HG03196 (cell line): ENCODE data around the gene LHX1.

Experiments used
- ATAC-seq: cut with Tn5 transposase; IDR thresholded peaks from one replicate; pipeline ENCODE4 v1.9.1; 2021; ENCODE audit not compliant: unreplicated experiment

Gene LHX1

GRCh38 chr17:36950027-36950426 is 12.8 kb downstream of the LHX1 start:
- ATAC-seq, result no peak

- ATAC-seq, result no peak
These were observed 14.0 kb downstream of the LHX1 start for GRCh38 chr17:36951084-36951789.

GRCh38 chr17:36971508-36971907 is 34.2 kb downstream of the LHX1 start:
- ATAC-seq, result no peak

GRCh38 chr17:36972186-36972700 is 35.0 kb downstream of the LHX1 start:
- ATAC-seq, result no peak

GRCh38 chr17:36972905-36973304 is 35.6 kb downstream of the LHX1 start:
- no peak for ATAC-seq

- ATAC-seq, result no peak
These were observed 38.7 kb downstream of the LHX1 start for GRCh38 chr17:36975922-36976515.

GRCh38 chr17:36977066-36977465 is 39.8 kb downstream of the LHX1 start:
- ATAC-seq, result no peak

GRCh38 chr17:36977568-36977967 is 40.3 kb downstream of the LHX1 start:
- ATAC-seq, result no peak

- ATAC-seq, result no peak
These were observed 41.7 kb downstream of the LHX1 start for GRCh38 chr17:36978810-36979564.

- ATAC-seq, result no peak
These were observed 42.3 kb downstream of the LHX1 start for GRCh38 chr17:36979565-36979941.

GRCh38 chr17:36980280-36980761 is 43.0 kb downstream of the LHX1 start:
- ATAC-seq, result no peak

- ATAC-seq, result no peak
These were observed 46.3 kb downstream of the LHX1 start for GRCh38 chr17:36983618-36984017.

- ATAC-seq, result no peak
These were observed 51.9 kb downstream of the LHX1 start for GRCh38 chr17:36989173-36989572.

GRCh38 chr17:36992701-36993100 is 55.4 kb downstream of the LHX1 start:
- ATAC-seq, result no peak

- ATAC-seq, result no peak
These were observed 56.0 kb downstream of the LHX1 start for GRCh38 chr17:36993227-36993626.
